HG03354 (cell line): ENCODE measurements around the gene DIPK1B.

Source experiments
- ATAC-seq: cut with Tn5 transposase; IDR thresholded peaks from one replicate; pipeline ENCODE4 v1.9.1; 2021; ENCODE audit warnings: mild to moderate bottlenecking; ENCODE audit not compliant: unreplicated experiment, poor library complexity, severe bottlenecking

DIPK1B gene

DNA sequence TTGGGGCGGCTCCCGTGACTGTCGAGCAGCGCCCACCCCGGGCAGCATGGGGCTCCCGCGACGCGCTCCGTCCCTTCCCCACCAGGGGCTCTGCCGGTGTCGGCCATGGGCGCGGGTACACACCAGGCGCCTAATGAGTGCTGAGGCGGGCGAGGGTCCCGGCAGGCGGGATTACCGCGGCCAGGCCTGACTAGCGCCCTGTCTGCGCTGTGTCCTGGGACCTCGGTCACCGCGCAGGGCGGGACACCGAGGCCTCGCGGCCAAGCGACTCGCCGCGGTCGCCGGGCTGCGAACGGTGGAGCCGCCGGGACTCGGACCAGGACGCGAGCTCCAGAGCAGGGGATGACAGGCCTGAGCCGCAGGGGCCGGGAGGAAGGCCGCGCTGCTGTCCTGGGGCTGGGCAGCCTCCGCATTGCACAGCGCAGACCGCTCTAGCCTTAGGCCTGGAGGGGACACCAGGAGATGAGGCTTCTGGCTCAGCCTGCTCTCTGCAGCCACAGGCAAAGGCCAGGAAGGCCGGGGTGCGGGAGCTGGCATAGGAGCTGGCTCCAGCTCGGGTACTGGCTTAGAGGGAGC, 16.3 kb downstream of the DIPK1B start:
- peak; percentile 25 for ATAC-seq

DNA sequence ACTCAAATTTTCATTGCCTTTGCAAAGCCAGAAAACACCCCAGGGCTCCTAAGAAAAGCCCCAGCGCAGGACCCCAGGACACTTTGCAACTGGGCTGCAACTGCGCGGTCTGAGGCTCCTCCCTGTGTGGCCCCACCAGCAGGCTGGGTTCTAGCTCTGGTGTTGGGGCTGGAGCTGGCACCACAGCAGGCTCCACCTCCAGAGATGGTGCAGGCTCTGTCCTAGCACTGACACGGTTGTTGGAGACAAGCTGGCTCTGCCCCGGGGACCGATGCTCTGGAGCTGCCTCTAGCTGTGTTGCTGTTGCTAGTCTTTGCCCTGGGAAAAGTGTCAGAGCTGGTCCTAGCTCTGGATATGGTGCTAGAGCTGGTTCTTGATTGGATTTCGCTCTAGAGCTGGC, 16.8 kb downstream of the DIPK1B start:
- ATAC-seq = no peak

- ATAC-seq = no peak
Observed at GRCh38 chr9:136729926-136730325, 17.6 kb downstream of the DIPK1B start.

- ATAC-seq = no peak
Observed at GRCh38 chr9:136732444-136733178, 20.2 kb downstream of the DIPK1B start.

- ATAC-seq = no peak
Observed at GRCh38 chr9:136733611-136734010, 21.2 kb downstream of the DIPK1B start.

DNA sequence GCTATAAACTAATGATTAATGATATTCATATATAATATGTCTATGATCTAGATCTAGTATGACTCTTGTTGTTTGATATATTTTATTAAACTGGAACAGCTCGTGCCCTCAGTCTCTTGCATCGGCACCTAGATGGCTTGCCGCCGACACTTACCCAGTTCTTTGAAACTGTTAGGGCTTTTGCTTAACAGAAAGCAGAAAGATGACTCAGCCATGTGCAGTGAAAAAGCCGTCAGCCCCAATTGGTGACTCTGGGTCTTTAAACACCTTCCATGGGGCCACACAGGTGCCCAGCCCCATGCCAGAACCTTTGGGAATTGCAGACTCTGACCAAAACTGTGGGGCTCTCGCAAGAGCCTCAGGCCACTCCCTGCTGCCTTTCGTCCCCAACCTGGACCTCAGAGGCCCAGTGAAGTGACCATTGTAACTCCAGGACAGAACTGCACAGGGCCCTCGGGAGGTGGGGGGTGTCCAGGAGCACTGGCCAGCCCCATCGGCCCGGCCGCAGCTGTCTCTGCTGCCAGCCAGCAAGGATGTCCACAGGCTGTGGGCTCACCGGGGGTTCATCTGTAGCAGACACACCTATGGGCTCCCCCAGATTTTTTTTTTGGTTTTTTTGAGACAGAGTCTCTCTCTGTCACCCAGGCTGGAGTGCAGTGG, 22.6 kb downstream of the DIPK1B start:
- no peak for ATAC-seq

GRCh38 chr9:136735812-136736480, 23.6 kb downstream of the DIPK1B start:
- no peak for ATAC-seq

DNA sequence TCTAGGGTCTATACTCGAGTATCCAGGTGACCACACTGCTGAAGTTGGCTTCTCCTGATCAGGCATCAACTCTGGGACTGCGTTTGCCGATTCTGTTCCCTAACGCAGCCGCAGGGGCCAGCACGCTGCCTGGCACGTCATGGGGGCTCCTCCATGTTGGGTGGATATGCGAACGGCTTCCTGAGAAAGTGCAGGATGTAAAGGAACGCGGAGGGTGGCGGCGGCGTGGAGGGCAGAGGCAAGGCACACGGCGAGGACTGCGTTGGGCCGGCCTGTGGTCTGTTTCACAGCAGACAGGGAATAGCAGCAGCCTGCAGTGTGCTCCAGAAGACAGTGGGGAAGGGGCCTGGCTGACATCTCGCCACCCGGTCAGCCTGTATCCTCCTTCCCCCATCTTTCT, 26.6 kb downstream of the DIPK1B start:
- ATAC-seq = no peak

GRCh38 chr9:136739509-136739908, 27.1 kb downstream of the DIPK1B start:
- ATAC-seq = no peak

- no peak for ATAC-seq
Observed at GRCh38 chr9:136740069-136740468, 27.7 kb downstream of the DIPK1B start.

DNA sequence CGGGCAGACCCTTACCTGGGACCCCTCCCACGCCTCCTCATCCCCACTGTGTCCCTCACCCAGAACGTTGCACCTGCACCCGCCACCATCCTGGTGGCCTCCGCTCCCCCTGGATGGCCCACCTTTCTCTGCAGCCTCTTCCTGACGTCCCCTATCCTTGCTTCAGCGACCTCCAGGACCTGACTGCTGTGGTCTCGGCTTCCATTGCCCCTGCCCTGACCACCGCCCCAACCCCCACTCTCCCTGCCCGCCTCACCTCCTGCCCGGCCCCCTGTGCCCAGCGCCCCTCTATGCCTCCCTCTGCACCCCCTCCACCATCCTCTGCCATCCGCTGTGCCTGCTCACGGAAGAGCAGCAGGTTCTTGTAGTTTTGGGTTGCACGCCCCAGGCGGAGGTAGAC, 28.1 kb downstream of the DIPK1B start:
- ATAC-seq = no peak

- ATAC-seq = no peak
Observed at GRCh38 chr9:136740971-136741882, 28.9 kb downstream of the DIPK1B start.

GRCh38 chr9:136741883-136742571, 29.7 kb downstream of the DIPK1B start:
- no peak for ATAC-seq

GRCh38 chr9:136742591-136743391, 30.4 kb downstream of the DIPK1B start, which contains the start of gene LCN10:
Gene LCN10, minus strand, starts transcription at chr9:136742940. Its CDS starts 37 bp downstream, at chr9:136742903.
- ATAC-seq = no peak

- ATAC-seq = no peak
Observed at GRCh38 chr9:136743639-136744211, 31.4 kb downstream of the DIPK1B start.

- ATAC-seq = no peak
Observed at GRCh38 chr9:136744773-136745172, 32.4 kb downstream of the DIPK1B start.

DNA sequence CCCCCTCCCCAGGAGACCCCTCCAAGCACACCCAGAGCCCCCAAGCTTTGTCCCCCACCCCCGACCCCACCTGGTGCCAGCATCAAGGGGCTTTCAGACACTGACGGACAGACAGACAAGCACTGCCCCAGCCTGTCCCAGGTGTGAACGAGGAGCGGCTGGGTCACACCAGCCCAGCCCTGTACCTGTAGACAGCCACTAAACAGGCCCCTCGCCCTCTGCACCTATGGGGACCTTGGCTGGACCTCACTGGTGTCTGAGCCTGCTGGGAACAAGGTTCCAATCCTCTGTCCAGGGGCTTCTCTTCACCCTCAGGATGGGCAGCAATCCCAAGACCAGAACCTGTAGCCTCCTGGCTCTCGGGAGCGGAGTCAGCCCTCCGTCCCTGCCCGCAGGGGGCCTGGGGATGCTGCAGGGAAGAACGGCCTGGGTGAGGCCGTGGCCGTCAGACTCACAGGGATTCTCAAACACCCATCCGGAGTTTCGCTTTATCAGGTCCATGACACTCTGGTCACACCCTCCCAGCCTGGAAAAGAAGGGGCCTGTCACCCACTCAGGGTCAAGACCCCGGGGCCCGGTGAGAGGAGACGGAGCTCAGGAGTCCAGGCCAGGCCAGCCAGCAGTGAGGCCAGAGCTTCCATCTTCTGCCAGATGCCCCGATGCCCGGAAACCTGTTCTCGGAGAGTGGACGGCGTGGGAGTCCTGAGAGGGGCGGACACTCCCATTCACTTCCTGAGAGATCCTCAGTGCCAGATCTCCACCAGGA, 33.2 kb downstream of the DIPK1B start:
- ATAC-seq = no peak
